MM.1S (cell line): ENCODE data around the gene MYPN.

Experiments used
- DNase-seq: peaks from one replicate; pipeline ENCODE4 v3.0.0-alpha.2; 2015
- H2AFZ ChIP-seq: fragments of 300-600 bp; sonication (generic); 2 replicates; pipeline ENCODE4 v1.6.0; 2016; ENCODE audit warnings: antibody characterized with exemption, low read length
- H3F3A ChIP-seq: fragments of 300-600 bp; sonication (generic); 2 replicates; pipeline ENCODE4 v1.6.1; 2016; ENCODE audit warnings: mild to moderate bottlenecking, antibody characterized with exemption, low read length, moderate library complexity, mixed read lengths; ENCODE audit not compliant: insufficient read depth
- H3K27ac ChIP-seq: fragments of 300-600 bp; sonication (generic); 2 replicates; pipeline ENCODE4 v1.5.1; 2016; ENCODE audit warnings: mild to moderate bottlenecking, low read length
- H3K27me3 ChIP-seq: fragments of 300-600 bp; sonication (generic); replicated peaks from 2 replicates; pipeline ENCODE4 v1.6.0; 2016; ENCODE audit warnings: low read length; ENCODE audit not compliant: insufficient read depth
- H3K36me3 ChIP-seq: fragments of 300-600 bp; sonication (generic); replicated peaks from 2 replicates; pipeline ENCODE4 v1.6.1; 2016; ENCODE audit warnings: mild to moderate bottlenecking, low read length, mixed read lengths; ENCODE audit not compliant: insufficient read depth
- H3K4me1 ChIP-seq: fragments of 300-600 bp; sonication (generic); 2 replicates; pipeline ENCODE4 v1.6.1; 2016; ENCODE audit warnings: low read length, mixed read lengths
- H3K4me2 ChIP-seq: fragments of 300-600 bp; sonication (generic); 2 replicates; pipeline ENCODE4 v1.6.0; 2016; ENCODE audit warnings: low read depth, low read length
- H3K4me3 ChIP-seq: fragments of 300-600 bp; sonication (generic); 2 replicates; pipeline ENCODE4 v1.5.1; 2016; ENCODE audit warnings: low read length, mixed read lengths
- H3K79me2 ChIP-seq: fragments of 300-600 bp; sonication (generic); 2 replicates; pipeline ENCODE4 v1.6.1; 2016; ENCODE audit warnings: mixed run types, low read length, mixed read lengths
- H3K9ac ChIP-seq: fragments of 300-600 bp; sonication (generic); 2 replicates; pipeline ENCODE4 v1.6.1; 2016; ENCODE audit warnings: low read length, mixed read lengths
- H3K9me2 ChIP-seq: fragments of 300-600 bp; sonication (generic); replicated peaks from 2 replicates; pipeline ENCODE4 v1.6.1; 2016; ENCODE audit warnings: mild to moderate bottlenecking, low read length, mixed read lengths; ENCODE audit not compliant: insufficient read depth
- H3K9me3 ChIP-seq: fragments of 300-600 bp; sonication (generic); replicated peaks from 2 replicates; pipeline ENCODE4 v1.6.1; 2016; ENCODE audit warnings: mild to moderate bottlenecking, low read length, mixed read lengths; ENCODE audit not compliant: insufficient read depth
- H4K20me1 ChIP-seq: fragments of 300-600 bp; sonication (generic); 2 replicates; pipeline ENCODE4 v1.6.1; 2016; ENCODE audit warnings: mild to moderate bottlenecking, low read length, moderate library complexity, mixed read lengths; ENCODE audit not compliant: insufficient read depth
- CTCF ChIP-seq: fragments of 300-600 bp; sonication (generic); IDR thresholded peaks from 2 replicates; pipeline ENCODE4 v1.5.1; 2016; ENCODE audit warnings: antibody characterized with exemption, low read length, mixed read lengths
- EZH2 ChIP-seq: fragments of 300-600 bp; sonication (generic); optimal IDR thresholded peaks from 2 replicates; pipeline ENCODE3; 2017; ENCODE audit warnings: low read depth, mild to moderate bottlenecking, antibody characterized with exemption, low read length, mixed read lengths
- EZH2phosphoT487 ChIP-seq: fragments of 300-600 bp; sonication (generic); IDR thresholded peaks from 2 replicates; pipeline ENCODE4 v1.6.1; 2018; ENCODE audit warnings: antibody characterized with exemption, low read length

Gene MYPN

GRCh38 chr10:68133523-68133922 lies 24.2 kb downstream of the MYPN start:
- H3K27ac ChIP-seq, result no peak overlapping the region
- peaks cover 13% of the 10 kb centered on the region for H3K4me1 ChIP-seq
- no peak overlapping the region for H3K4me3 ChIP-seq
- no peaks in the 10 kb centered on the region for H4K20me1 ChIP-seq
- H3K9me3 ChIP-seq, result no peaks in the 10 kb centered on the region
- H2AFZ ChIP-seq, result no peak overlapping the region
- H3F3A ChIP-seq, result no peaks in the 10 kb centered on the region; the same call in 1 of the 2 replicates
- no peaks in the 10 kb centered on the region for H3K36me3 ChIP-seq
- no peak overlapping the region for H3K9ac ChIP-seq
- no peak overlapping the region for H3K4me2 ChIP-seq
- no peak for DNase-seq
- no peaks in the 10 kb centered on the region for H3K27me3 ChIP-seq
- TF ChIP-seq CTCF (no peak), EZH2phosphoT487 (no peak), EZH2 (no peak)
- H3K9me2 ChIP-seq, result no peaks in the 10 kb centered on the region
- no peaks in the 10 kb centered on the region for H3K79me2 ChIP-seq

- no peaks in the 10 kb centered on the region for H4K20me1 ChIP-seq
- peaks cover 22% of the 10 kb centered on the region for H3K4me1 ChIP-seq
- no peaks in the 10 kb centered on the region for H3K27me3 ChIP-seq
- no peak overlapping the region for H3K4me3 ChIP-seq
- no peak overlapping the region for H3K27ac ChIP-seq
- DNase-seq, result no peak
- no peak overlapping the region for H3K9ac ChIP-seq
- H3F3A ChIP-seq, result no peaks in the 10 kb centered on the region; the same call in 1 of the 2 replicates
- no peaks in the 10 kb centered on the region for H3K79me2 ChIP-seq
- H3K9me2 ChIP-seq, result no peaks in the 10 kb centered on the region
- TF ChIP-seq EZH2 (no peak), CTCF (no peak), EZH2phosphoT487 (no peak)
- no peaks in the 10 kb centered on the region for H3K36me3 ChIP-seq
- H3K4me2 ChIP-seq, result no peak overlapping the region
- no peaks in the 10 kb centered on the region for H3K9me3 ChIP-seq
- no peak overlapping the region for H2AFZ ChIP-seq
Measured at GRCh38 chr10:68135362-68135761, 26.1 kb downstream of the MYPN start.

GRCh38 chr10:68135922-68136792 lies 26.9 kb downstream of the MYPN start:
- Histone ChIP-seq H3F3A (no peaks in the 10 kb centered on the region; the same call in 1 of the 2 replicates), H3K27me3 (no peaks in the 10 kb centered on the region), H3K4me3 (no peak overlapping the region), H3K4me2 (no peak overlapping the region), H2AFZ (no peak overlapping the region), H4K20me1 (no peaks in the 10 kb centered on the region), H3K9ac (no peak overlapping the region), H3K27ac (no peak overlapping the region), H3K79me2 (no peaks in the 10 kb centered on the region), H3K36me3 (no peaks in the 10 kb centered on the region), H3K9me2 (no peaks in the 10 kb centered on the region), H3K4me1 (peaks cover 22% of the 10 kb centered on the region), H3K9me3 (no peaks in the 10 kb centered on the region)
- no peak for DNase-seq
- TF ChIP-seq CTCF (no peak), EZH2 (no peak), EZH2phosphoT487 (no peak)
